ACC112 (cell line): ENCODE measurements around the gene TEX22.

Source experiments
- H2AFZ ChIP-seq: fragments of 200-600 bp; sonication (generic); one replicate; pipeline ENCODE4 v1.6.0; 2017; ENCODE audit warnings: antibody characterized with exemption, low read length; ENCODE audit not compliant: unreplicated experiment
- H3K27ac ChIP-seq: fragments of 200-600 bp; sonication (generic); 2 replicates; pipeline ENCODE4 v1.5.1; 2014; ENCODE audit warnings: low read depth, mild to moderate bottlenecking, antibody characterized with exemption, low read length, moderate library complexity
- H3K27me3 ChIP-seq: fragments of 200-600 bp; sonication (generic); 2 replicates; pipeline ENCODE4 v1.6.1; 2014; ENCODE audit warnings: mild to moderate bottlenecking, antibody characterized with exemption, low read length, moderate library complexity, mixed read lengths; ENCODE audit not compliant: insufficient read depth
- H3K36me3 ChIP-seq: fragments of 200-600 bp; sonication (generic); 2 replicates; pipeline ENCODE4 v1.6.1; 2016; ENCODE audit warnings: mild to moderate bottlenecking, antibody characterized with exemption, low read length, moderate library complexity, mixed read lengths; ENCODE audit not compliant: insufficient read depth
- H3K4me1 ChIP-seq: fragments of 200-600 bp; sonication (generic); one replicate; pipeline ENCODE4 v1.6.1; 2016; ENCODE audit warnings: low read length, mixed read lengths; ENCODE audit not compliant: insufficient read depth, unreplicated experiment, control insufficient read depth
- H3K4me3 ChIP-seq: fragments of 200-600 bp; sonication (generic); 2 replicates; pipeline ENCODE4 v1.5.1; 2014; ENCODE audit warnings: mild to moderate bottlenecking, low read depth, low read length
- H3K79me2 ChIP-seq: fragments of 200-600 bp; sonication (generic); one replicate; pipeline ENCODE4 v1.6.0; 2016; ENCODE audit warnings: low read length; ENCODE audit not compliant: control insufficient read depth, unreplicated experiment, insufficient read depth

Gene TEX22

GRCh38 chr14:105445901-105446845 is 47.8 kb downstream of the TEX22 start:
- Histone ChIP-seq H3K4me1 (no peaks in the 10 kb centered on the region), H3K36me3 (peaks cover 2% of the 10 kb centered on the region; the same call in 1 of the 2 replicates), H3K27me3 (no peaks in the 10 kb centered on the region), H3K79me2 (no peaks in the 10 kb centered on the region), H3K27ac (no peak overlapping the region), H3K4me3 (no peak overlapping the region), H2AFZ (no peak overlapping the region)

- Histone ChIP-seq H3K27ac (no peak overlapping the region), H2AFZ (no peak overlapping the region), H3K4me1 (no peaks in the 10 kb centered on the region), H3K4me3 (no peak overlapping the region), H3K79me2 (no peaks in the 10 kb centered on the region), H3K36me3 (peaks cover 2% of the 10 kb centered on the region; the same call in 1 of the 2 replicates), H3K27me3 (no peaks in the 10 kb centered on the region)
Observed at GRCh38 chr14:105446971-105447370, 48.6 kb downstream of the TEX22 start.

GRCh38 chr14:105447651-105448640 is 49.6 kb downstream of the TEX22 start:
- Histone ChIP-seq H3K4me3 (no peak overlapping the region), H3K27ac (no peak overlapping the region), H3K36me3 (peaks cover 2% of the 10 kb centered on the region; the same call in 1 of the 2 replicates), H2AFZ (no peak overlapping the region), H3K79me2 (no peaks in the 10 kb centered on the region), H3K27me3 (no peaks in the 10 kb centered on the region), H3K4me1 (no peaks in the 10 kb centered on the region)

GRCh38 chr14:105448706-105449111 is 50.4 kb downstream of the TEX22 start:
- peaks cover 2% of the 10 kb centered on the region; the same call in 1 of the 2 replicates for H3K36me3 ChIP-seq
- no peak overlapping the region for H3K27ac ChIP-seq
- H3K27me3 ChIP-seq, result no peaks in the 10 kb centered on the region
- H3K4me3 ChIP-seq, result no peak overlapping the region
- H3K4me1 ChIP-seq, result no peaks in the 10 kb centered on the region
- H3K79me2 ChIP-seq, result no peaks in the 10 kb centered on the region
- H2AFZ ChIP-seq, result no peak overlapping the region

- H3K4me3 ChIP-seq, result no peak overlapping the region
Observed at GRCh38 chr14:105449276-105450122, 51.2 kb downstream of the TEX22 start.

GRCh38 chr14:105450123-105450505 is 51.8 kb downstream of the TEX22 start:
- no peaks in the 10 kb centered on the region for H3K27me3 ChIP-seq
- H3K4me1 ChIP-seq, result no peaks in the 10 kb centered on the region
- peaks cover 4% of the 10 kb centered on the region; the same call in 1 of the 2 replicates for H3K36me3 ChIP-seq
- no peak overlapping the region for H3K4me3 ChIP-seq
- H2AFZ ChIP-seq, result no peak overlapping the region
- no peaks in the 10 kb centered on the region for H3K79me2 ChIP-seq
- H3K27ac ChIP-seq, result no peak overlapping the region

More at GRCh38 chr14:105449276-105450122, 51.2 kb downstream of the TEX22 start:
- Histone ChIP-seq H3K27me3 (no peaks in the 10 kb centered on the region), H3K36me3 (peaks cover 2% of the 10 kb centered on the region; the same call in 1 of the 2 replicates), H3K27ac (no peak overlapping the region), H2AFZ (no peak overlapping the region), H3K4me1 (no peaks in the 10 kb centered on the region), H3K79me2 (no peaks in the 10 kb centered on the region)

- no peak overlapping the region for H3K4me3 ChIP-seq
- no peak overlapping the region for H3K27ac ChIP-seq
- no peak overlapping the region for H2AFZ ChIP-seq
- H3K36me3 ChIP-seq, result peaks cover 5% of the 10 kb centered on the region; the same call in 1 of the 2 replicates
- no peaks in the 10 kb centered on the region for H3K4me1 ChIP-seq
- no peaks in the 10 kb centered on the region for H3K79me2 ChIP-seq
- no peaks in the 10 kb centered on the region for H3K27me3 ChIP-seq
Observed at GRCh38 chr14:105450864-105451720, 52.8 kb downstream of the TEX22 start.

GRCh38 chr14:105452963-105453362 is 54.6 kb downstream of the TEX22 start:
- Histone ChIP-seq H3K27ac (no peak overlapping the region), H2AFZ (no peak overlapping the region), H3K79me2 (no peaks in the 10 kb centered on the region), H3K4me3 (no peak overlapping the region), H3K4me1 (no peaks in the 10 kb centered on the region), H3K36me3 (peaks cover 5% of the 10 kb centered on the region; the same call in 1 of the 2 replicates), H3K27me3 (no peaks in the 10 kb centered on the region)

GRCh38 chr14:105453847-105454246 is 55.5 kb downstream of the TEX22 start:
- no peak overlapping the region for H3K4me3 ChIP-seq
- H3K36me3 ChIP-seq, result peaks cover 5% of the 10 kb centered on the region; the same call in 1 of the 2 replicates

More at GRCh38 chr14:105453847-105454246, 55.5 kb downstream of the TEX22 start:
- Histone ChIP-seq H3K4me1 (no peaks in the 10 kb centered on the region), H3K27ac (no peak overlapping the region), H3K79me2 (no peaks in the 10 kb centered on the region), H2AFZ (no peak overlapping the region), H3K27me3 (no peaks in the 10 kb centered on the region)
